NOMO-1 (cell line): ENCODE data around the gene SRL.
"Not testable (repeated sequence)": the region's sequence is repeated elsewhere in the genome, so short reads cannot be mapped to it uniquely, and the experiment has no call there.

Experiments used
- DNase-seq, 2 experiments: peaks; one replicate each; lab custom pipeline; 2025; ENCODE audit not compliant: unreplicated experiment in 2 of 2; lab: John Stamatoyannopoulos, UW

SRL gene

GRCh38 chr16:4231367-4231766 lies 10.5 kb downstream of the SRL start:
- DNase-seq: no peak

GRCh38 chr16:4227040-4227332 lies 14.9 kb downstream of the SRL start:
- DNase-seq: no peak

- no peak for DNase-seq
These were observed 15.4 kb downstream of the SRL start for GRCh38 chr16:4226251-4227039.

GRCh38 chr16:4225075-4225474 lies 16.8 kb downstream of the SRL start:
- no peak for DNase-seq

- no peak for DNase-seq
These were observed 21.5 kb downstream of the SRL start for GRCh38 chr16:4220358-4220757.

- DNase-seq: no peak
These were observed 23.7 kb downstream of the SRL start for GRCh38 chr16:4218202-4218601.

GRCh38 chr16:4217204-4218131 lies 24.4 kb downstream of the SRL start:
- DNase-seq: no peak

- no peak for DNase-seq
These were observed 25.3 kb downstream of the SRL start for GRCh38 chr16:4216596-4216995.

GRCh38 chr16:4215106-4215505 lies 26.8 kb downstream of the SRL start:
- no peak for DNase-seq

- DNase-seq: no peak
These were observed 27.7 kb downstream of the SRL start for GRCh38 chr16:4214215-4214621.

GRCh38 chr16:4213737-4214136 lies 28.1 kb downstream of the SRL start:
- DNase-seq: no peak

- no peak for DNase-seq
These were observed 29.0 kb downstream of the SRL start for GRCh38 chr16:4212934-4213296.

- no peak for DNase-seq
These were observed 29.5 kb downstream of the SRL start for GRCh38 chr16:4212211-4212933.

- not testable (repeated sequence) for DNase-seq
These were observed 30.3 kb downstream of the SRL start for GRCh38 chr16:4211445-4212210.

GRCh38 chr16:4209666-4210065 lies 32.2 kb downstream of the SRL start:
- no peak for DNase-seq

GRCh38 chr16:4208341-4208751 lies 33.5 kb downstream of the SRL start:
- DNase-seq: no peak

GRCh38 chr16:4207683-4208340 lies 34.1 kb downstream of the SRL start:
- no peak for DNase-seq

GRCh38 chr16:4207229-4207628 lies 34.7 kb downstream of the SRL start:
- DNase-seq: no peak

GRCh38 chr16:4206680-4207079 lies 35.2 kb downstream of the SRL start:
- DNase-seq: no peak

- DNase-seq: no peak
These were observed 35.9 kb downstream of the SRL start for GRCh38 chr16:4205971-4206370.
